Bronchial epithelial cell (primary cell): ENCODE measurements around the gene SCFD2. TPM values are rescaled to one million over a fixed set of nuclear protein-coding genes. Genes with fewer than 3 reads are reported as not detected.

ENCODE experiments used
- DNase-seq: peaks from one replicate; pipeline ENCODE4 v3.0.0-alpha.2; 2010; ENCODE audit warnings: low read depth
- FAIRE-seq: peaks from 2 replicates; lab custom pipeline; 2011; peaks lifted over from hg19 to GRCh38; lab: Jason Lieb, UNC
- H3K27me3 ChIP-seq: 2 replicates; pipeline ENCODE4 v1.5.1; 2011; ENCODE audit warnings: low read length; ENCODE audit not compliant: control insufficient read depth, insufficient read depth
- H3K36me3 ChIP-seq: 2 replicates; pipeline ENCODE4 v1.5.1; 2011; ENCODE audit warnings: low read length; ENCODE audit not compliant: control insufficient read depth, insufficient read depth
- H3K4me3 ChIP-seq: 2 replicates; pipeline ENCODE4 v1.5.1; 2011; ENCODE audit warnings: mild to moderate bottlenecking, low read depth, low read length, control low read depth
- total RNA-seq: library from RNA; depleted of rRNA; stranded (reverse); fragments of >200 nt; gene quantifications from 2 replicates; pipeline ENCODE4 v1.2.1, GENCODE V29; 2014
- TF ChIP-seq, protein P1 (sequence below): IDR thresholded peaks from 2 replicates; pipeline ENCODE4 v1.5.1; 2011; ENCODE audit warnings: mild to moderate bottlenecking, moderate library complexity, low read length, control low read depth, inconsistent platforms; ENCODE audit not compliant: insufficient read depth, severe bottlenecking

SCFD2 gene
- total RNA-seq, 1 donor from 2014 or later: 21.9 TPM

DNA sequence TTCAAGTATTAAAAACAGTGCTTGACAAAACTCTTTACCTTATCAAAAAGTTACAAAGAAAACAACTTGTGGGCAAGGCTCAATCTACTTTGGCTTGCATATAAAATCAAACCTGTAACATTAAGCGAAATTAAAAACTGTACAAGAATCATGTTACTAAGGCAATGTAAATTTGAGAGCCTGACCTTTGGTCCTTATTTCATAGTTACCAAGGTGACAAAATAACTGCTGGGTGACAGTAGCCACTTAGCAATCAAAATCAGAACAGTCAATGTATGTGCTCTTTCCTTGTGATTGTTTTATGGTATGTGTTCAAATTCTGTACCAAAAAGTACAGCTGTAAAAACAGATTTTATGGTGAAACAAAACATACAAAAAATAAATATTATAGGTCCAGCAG lies 299.7 kb downstream of the SCFD2 start:
- TF ChIP-seq, protein P1, sequence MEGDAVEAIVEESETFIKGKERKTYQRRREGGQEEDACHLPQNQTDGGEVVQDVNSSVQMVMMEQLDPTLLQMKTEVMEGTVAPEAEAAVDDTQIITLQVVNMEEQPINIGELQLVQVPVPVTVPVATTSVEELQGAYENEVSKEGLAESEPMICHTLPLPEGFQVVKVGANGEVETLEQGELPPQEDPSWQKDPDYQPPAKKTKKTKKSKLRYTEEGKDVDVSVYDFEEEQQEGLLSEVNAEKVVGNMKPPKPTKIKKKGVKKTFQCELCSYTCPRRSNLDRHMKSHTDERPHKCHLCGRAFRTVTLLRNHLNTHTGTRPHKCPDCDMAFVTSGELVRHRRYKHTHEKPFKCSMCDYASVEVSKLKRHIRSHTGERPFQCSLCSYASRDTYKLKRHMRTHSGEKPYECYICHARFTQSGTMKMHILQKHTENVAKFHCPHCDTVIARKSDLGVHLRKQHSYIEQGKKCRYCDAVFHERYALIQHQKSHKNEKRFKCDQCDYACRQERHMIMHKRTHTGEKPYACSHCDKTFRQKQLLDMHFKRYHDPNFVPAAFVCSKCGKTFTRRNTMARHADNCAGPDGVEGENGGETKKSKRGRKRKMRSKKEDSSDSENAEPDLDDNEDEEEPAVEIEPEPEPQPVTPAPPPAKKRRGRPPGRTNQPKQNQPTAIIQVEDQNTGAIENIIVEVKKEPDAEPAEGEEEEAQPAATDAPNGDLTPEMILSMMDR: no peak
- Histone ChIP-seq H3K4me3 (no peak overlapping the region), H3K36me3 (no peaks in the 10 kb centered on the region), H3K27me3 (no peaks in the 10 kb centered on the region)
- FAIRE-seq (no peak), DNase-seq (no peak)

DNA sequence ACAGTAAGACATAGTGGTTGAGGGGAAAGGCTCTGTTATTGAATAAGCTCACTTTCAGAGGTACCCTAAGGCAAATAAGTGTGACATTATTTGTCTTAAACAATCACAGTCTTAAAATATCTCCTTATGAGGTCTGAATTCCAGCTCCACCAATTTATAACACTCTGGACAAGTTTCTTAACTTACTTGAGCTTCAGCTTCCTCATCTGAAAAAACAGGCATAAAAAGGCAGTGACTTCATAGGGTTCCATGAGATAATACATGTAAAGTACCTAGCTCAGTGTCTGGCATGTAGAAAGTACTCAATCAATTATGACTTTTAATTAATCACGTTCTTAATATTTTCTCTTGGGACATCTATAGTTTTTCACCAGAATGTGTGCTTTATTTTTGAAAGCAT lies 301.3 kb downstream of the SCFD2 start:
- TF ChIP-seq, protein P1: no peak
- Histone ChIP-seq H3K27me3 (no peaks in the 10 kb centered on the region), H3K36me3 (no peaks in the 10 kb centered on the region), H3K4me3 (no peak overlapping the region)
- no peak for FAIRE-seq
- DNase-seq: no peak

DNA sequence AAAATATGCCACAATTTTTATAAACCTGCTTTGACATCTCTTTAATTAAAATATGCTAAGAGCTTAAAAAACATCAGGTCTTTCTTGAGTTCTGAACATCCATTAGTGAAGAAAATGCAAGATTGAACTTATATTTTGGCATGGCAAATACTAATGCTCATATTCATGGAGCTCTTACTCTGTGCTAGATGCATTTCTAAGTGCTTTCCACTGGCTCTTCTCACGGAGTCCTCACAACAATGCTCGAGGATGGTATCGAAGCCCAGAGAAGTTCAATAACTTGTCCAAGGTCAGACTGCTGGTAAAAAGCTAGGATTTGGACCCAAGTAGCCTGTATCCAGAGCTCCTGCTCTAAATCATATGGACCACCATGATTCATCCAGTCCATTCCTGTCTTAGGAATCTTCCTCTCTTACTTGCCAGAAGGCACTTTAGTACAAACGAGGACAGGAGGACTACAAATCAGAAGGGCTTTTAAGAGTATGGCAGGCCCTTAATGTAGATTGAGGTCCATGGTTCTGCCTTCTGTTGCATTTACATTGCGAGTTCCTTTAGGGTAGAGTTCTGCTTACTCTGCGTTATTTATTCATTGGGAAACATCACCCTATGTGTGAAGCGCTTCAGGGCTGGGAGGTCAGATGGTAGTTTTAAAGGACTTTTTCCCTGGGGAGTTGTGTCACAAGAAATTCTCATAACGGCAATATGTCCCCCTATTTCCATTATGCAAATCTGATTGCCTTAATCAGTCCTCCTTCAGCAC lies 304.6 kb downstream of the SCFD2 start:
- Histone ChIP-seq H3K4me3 (no peak overlapping the region), H3K36me3 (no peaks in the 10 kb centered on the region), H3K27me3 (no peaks in the 10 kb centered on the region)
- DNase-seq (no peak), FAIRE-seq (no peak)
- TF ChIP-seq, protein P1: no peak

DNA sequence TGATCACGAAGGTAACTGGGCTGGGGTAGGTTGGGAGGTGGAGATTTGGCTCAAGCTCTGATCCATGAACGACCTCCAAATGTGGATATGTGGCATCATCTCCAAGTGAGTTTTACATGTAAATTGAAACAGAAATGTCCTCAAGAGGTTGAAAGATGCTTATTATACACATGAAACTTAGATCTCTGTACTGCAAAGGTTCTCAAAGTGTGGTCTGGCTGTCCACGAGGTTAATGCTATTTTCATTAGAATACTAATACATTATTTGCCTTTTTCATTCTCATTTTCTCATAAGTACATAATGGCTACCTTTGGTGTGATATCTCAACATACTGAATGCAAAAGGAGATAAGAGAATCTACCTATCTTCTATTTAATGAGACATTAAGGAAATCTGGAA lies 305.6 kb downstream of the SCFD2 start:
- FAIRE-seq (no peak), DNase-seq (no peak)
- TF ChIP-seq, protein P1: no peak
- Histone ChIP-seq H3K4me3 (no peak overlapping the region), H3K27me3 (no peaks in the 10 kb centered on the region), H3K36me3 (no peaks in the 10 kb centered on the region)

DNA sequence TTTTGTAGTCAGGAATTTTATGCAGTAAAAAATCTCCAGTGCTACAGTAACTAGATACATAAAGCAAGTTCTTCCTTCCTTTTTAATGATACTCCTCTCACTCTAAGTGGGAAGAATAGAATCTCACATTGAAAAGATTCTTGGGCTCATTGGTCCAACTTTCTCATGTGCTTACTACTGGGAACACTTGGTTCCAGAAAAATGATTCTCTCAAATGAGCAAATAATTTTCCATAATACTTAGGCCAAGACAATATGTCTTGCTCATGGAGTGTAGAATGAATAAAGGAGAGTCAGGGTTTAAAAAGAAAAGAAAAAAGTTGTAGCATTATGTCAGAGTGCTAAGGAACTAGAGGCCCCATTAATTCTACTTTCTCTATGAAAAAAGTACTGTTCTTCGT lies 306.0 kb downstream of the SCFD2 start:
- Histone ChIP-seq H3K4me3 (no peak overlapping the region), H3K36me3 (no peaks in the 10 kb centered on the region), H3K27me3 (no peaks in the 10 kb centered on the region)
- TF ChIP-seq, protein P1: no peak
- FAIRE-seq (no peak), DNase-seq (no peak)

DNA sequence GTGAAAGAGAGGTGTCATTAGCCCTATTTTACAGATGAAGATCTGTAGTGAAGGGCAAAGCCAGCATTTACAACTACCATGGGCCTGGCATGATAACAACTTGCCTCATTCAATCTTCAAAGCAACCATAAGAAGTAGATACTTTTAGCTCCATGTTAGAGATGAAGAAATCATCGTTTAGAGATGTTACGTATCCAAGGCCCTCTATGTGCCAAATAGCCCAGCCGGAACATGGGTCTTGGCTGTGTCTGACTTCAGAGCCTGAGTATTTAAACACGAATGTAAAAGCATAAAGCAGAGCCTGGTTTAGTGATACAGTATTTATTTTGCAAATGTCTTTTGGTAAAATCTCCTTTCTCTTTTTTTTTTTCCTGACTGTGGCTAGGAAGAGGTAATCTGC lies 306.6 kb downstream of the SCFD2 start:
- no peaks in the 10 kb centered on the region for H3K36me3 ChIP-seq
- no peak overlapping the region for H3K4me3 ChIP-seq
- DNase-seq: no peak
- no peak for FAIRE-seq
- H3K27me3 ChIP-seq: no peaks in the 10 kb centered on the region
- TF ChIP-seq, protein P1: no peak
